A673 (cell line): ENCODE data around the gene CHRNG.

ENCODE experiments used
- EZH2 ChIP-seq: fragments of 200-600 bp; sonication (generic); IDR thresholded peaks from 2 replicates; pipeline ENCODE4 v1.6.1; 2017; ENCODE audit warnings: borderline replicate concordance, low read depth, mild to moderate bottlenecking, mixed read lengths, antibody characterized with exemption, low read length; ENCODE audit not compliant: poor library complexity, severe bottlenecking
- TF ChIP-seq, protein P1 (sequence below): fragments of 300-800, 200-600 bp; sonication (generic); conservative IDR thresholded peaks from 2 replicates; pipeline ENCODE4 v1.5.1; 2017; ENCODE audit warnings: low read depth, mild to moderate bottlenecking, antibody characterized with exemption, low read length, moderate library complexity, mixed read lengths

- TF ChIP-seq, protein P1, sequence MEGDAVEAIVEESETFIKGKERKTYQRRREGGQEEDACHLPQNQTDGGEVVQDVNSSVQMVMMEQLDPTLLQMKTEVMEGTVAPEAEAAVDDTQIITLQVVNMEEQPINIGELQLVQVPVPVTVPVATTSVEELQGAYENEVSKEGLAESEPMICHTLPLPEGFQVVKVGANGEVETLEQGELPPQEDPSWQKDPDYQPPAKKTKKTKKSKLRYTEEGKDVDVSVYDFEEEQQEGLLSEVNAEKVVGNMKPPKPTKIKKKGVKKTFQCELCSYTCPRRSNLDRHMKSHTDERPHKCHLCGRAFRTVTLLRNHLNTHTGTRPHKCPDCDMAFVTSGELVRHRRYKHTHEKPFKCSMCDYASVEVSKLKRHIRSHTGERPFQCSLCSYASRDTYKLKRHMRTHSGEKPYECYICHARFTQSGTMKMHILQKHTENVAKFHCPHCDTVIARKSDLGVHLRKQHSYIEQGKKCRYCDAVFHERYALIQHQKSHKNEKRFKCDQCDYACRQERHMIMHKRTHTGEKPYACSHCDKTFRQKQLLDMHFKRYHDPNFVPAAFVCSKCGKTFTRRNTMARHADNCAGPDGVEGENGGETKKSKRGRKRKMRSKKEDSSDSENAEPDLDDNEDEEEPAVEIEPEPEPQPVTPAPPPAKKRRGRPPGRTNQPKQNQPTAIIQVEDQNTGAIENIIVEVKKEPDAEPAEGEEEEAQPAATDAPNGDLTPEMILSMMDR = no peak
- no peak for TF ChIP-seq EZH2
These were observed 54.5 kb downstream of the CHRNG start for GRCh38 chr2:232593982-232594381.
